Measurements from ENCODE around the gene CHST5. TPM values are rescaled to one million over a fixed set of nuclear protein-coding genes. Genes with fewer than 3 reads are reported as not detected.

Gene CHST5
- total and polyA plus RNA-seq, 2 of the 8 experiments (the other 6 are each of a cell fraction or from before 2014, with no cell fraction given) = 0.13 to 0.23 TPM

DNA sequence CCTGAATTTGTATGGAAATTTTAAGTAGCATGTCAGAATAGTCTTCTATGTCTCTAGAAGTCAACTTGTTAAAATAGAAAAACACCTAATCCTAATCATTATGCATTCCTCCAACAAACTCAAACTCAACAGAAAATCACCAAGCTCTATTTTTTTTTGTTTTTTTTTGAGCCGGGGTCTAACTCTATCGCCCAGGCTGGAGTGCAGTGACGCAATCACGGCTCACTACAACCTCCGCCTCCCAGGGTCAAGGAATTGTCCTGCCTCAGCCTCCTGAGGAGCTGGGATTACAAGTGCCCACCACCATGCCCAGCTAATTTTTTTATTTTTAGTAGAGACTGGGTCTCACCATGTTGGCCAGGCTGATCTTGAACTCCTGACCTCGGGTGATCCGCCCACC, 10.4 kb upstream of the CHST5 start:
- ChIA-PET CTCF (ENCODE audit: partially characterized antibody) (interaction anchor here (0.8 to 12.7 kb wide), 5 partner anchors 26 to 144 kb away, joined by 3 to 158 read pairs (median 4); partner anchors contain the start of genes CHST6 and TMEM170A), POLR2A (ENCODE audit: partially characterized antibody) (interaction anchor here (0.6 kb wide), 1 partner anchor 459 kb away, joined by 3 read pairs; no protein-coding TSS in a partner anchor)
- TF ChIP-seq CEBPB (IDR thresholded peaks at IDR 0.05; ENCODE audit: low read depth, low read length) (peak; percentile 51; the same call in 1 of the 2 replicates), ASH2L (IDR thresholded peaks at IDR 0.05; ENCODE audit: low read length) (no peak), BACH1 (IDR thresholded peaks at IDR 0.05; ENCODE audit: low read length) (no peak)
- Histone ChIP-seq H2BK15ac (ENCODE audit: low read length) (no peak overlapping the region), H2BK12ac (ENCODE audit: low read depth, low read length) (no peak overlapping the region), H2BK20ac (ENCODE audit: low read length) (no peak overlapping the region), H3K23me2 (ENCODE audit: low read depth, low read length) (no peaks in the 10 kb centered on the region), H3K9ac (replicated peaks in 1 of 4; ENCODE audit: extremely low read depth in 1 of 4, low read depth in 3 of 4, low read length in 3 of 4) (no peak overlapping the region), H3K4ac (replicated peaks; ENCODE audit: insufficient read length, low read depth, low read length) (no peak overlapping the region), H3K56ac (replicated peaks; ENCODE audit: insufficient read length, low read depth, low read length) (no peak overlapping the region), H2BK120ac (replicated peaks; ENCODE audit: low read depth, low read length) (no peak overlapping the region), H3K27me3 (replicated peaks in 1 of 4; ENCODE audit: control insufficient read depth in 3 of 4, extremely low read depth in 1 of 4, insufficient read depth in 3 of 4, low read length in 3 of 4) (no peaks in the 10 kb centered on the region), H3K79me1 (ENCODE audit: low read depth, low read length) (no peaks in the 10 kb centered on the region), H4K8ac (ENCODE audit: extremely low read depth, insufficient read depth, low read length) (no peak overlapping the region), H4K20me1 (replicated peaks in 1 of 2; ENCODE audit: control insufficient read depth in 1 of 2, insufficient read depth in 2 of 2, low read length in 2 of 2) (peaks cover 0 to 1% of the 10 kb centered on the region in 2 experiments), H2AFZ (ENCODE audit: low read length) (no peak overlapping the region), H3K36me3 (ENCODE audit: control insufficient read depth in 2 of 4, insufficient read depth in 4 of 4, low read length in 3 of 4) (no peaks in the 10 kb centered on the region), H3K14ac (ENCODE audit: insufficient read length) (no peak overlapping the region), H4K5ac (ENCODE audit: insufficient read length, low read depth, low read length) (no peak overlapping the region), H3K18ac (ENCODE audit: extremely low read depth, low read length) (no peak overlapping the region), H3K4me2 (ENCODE audit: insufficient read depth in 1 of 2, low read depth in 2 of 2, low read length in 2 of 2) (no peak overlapping the region), H3K23ac (ENCODE audit: insufficient read length) (no peak overlapping the region), H2AK5ac (ENCODE audit: low read depth, low read length) (no peak overlapping the region), H3K9me3 (ENCODE audit: insufficient read depth in 2 of 2, low read depth in 1 of 2, low read length in 1 of 2) (no peaks in the 10 kb centered on the region), H3K79me2 (ENCODE audit: control insufficient read depth in 1 of 2, insufficient read depth in 2 of 2, low read length in 2 of 2) (no peaks in the 10 kb centered on the region), H2BK5ac (ENCODE audit: low read depth, low read length) (no peak overlapping the region), H3K4me3 (ENCODE audit: extremely low read depth in 1 of 4, insufficient read depth in 2 of 4, low read depth in 3 of 4, low read length in 4 of 4) (no peak overlapping the region), H3K4me1 (replicated peaks in 1 of 4; ENCODE audit: control insufficient read depth in 3 of 4, insufficient read depth in 4 of 4, low read length in 3 of 4) (peaks cover 0 to 5% (median 0%) of the 10 kb centered on the region in 4 experiments; a peak in 5 of 7 replicates), H4K91ac (replicated peaks; ENCODE audit: insufficient read length, low read length) (no peak overlapping the region), H3K27ac (ENCODE audit: low read depth, low read length) (no peak overlapping the region)
- DNase-seq (ENCODE audit: low read depth in 1 of 2, low spot score in 2 of 2) (no peak), FAIRE-seq (no peak)
- 97% methylated on average over 7 of the region's 7 CpGs; no CpG with 5 or more reads in 1 of the 2 experiments for WGBS, 2 experiments (ENCODE audit: extremely low coverage in 1 of 2, insufficient coverage in 1 of 2, insufficient read length in 1 of 2, insufficient replicate concordance in 2 of 2, low coverage in 1 of 2, low lambda C conversion rate in 2 of 2, missing lambda C conversion rate in 1 of 2)

All from H1 (cell line).